ENCODE results near the gene NEK2. TPM values are rescaled to one million over a fixed set of nuclear protein-coding genes. Genes with fewer than 3 reads are reported as not detected.
"Not testable (repeated sequence)": the region's sequence is repeated elsewhere in the genome, so short reads cannot be mapped to it uniquely, and the experiment has no call there.

NEK2 gene
- total RNA-seq, 1 experiment from 2014 or later = 53.1 TPM

DNA sequence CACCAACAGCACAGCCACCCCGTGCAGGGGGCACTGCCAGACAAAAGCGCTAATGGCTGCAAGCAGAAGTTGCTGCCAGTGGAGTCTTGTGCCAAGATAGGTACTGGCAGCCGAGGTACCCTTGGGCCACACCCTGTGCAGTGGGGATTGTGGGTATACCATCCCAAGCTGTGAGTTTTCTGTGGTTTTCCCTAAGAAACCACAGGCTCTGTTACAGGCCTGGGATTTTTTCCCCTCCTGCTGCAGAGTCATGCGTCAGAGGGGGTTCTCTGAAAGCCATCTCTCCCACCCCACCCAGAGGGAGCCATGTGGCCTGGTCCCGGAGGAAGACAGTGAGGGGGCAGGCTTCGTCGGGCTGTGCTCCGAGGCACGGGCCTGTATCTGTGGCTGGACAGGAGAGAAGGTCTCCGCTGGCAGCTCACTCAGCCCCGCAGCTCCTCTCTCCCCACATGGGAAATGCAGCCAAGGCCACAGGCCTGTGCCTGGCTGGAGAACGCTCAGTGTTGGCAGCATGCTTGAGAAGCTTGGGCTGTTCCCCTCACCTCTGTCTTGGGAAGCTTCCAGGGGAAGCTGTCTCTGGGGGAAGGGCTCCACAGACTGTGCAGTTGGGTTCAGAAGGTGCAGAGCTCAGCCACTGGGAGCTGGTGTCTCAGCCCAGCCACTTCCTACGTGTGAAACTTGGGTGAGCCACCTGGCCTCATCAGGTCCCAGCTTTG is 42.5 kb downstream of the NEK2 start:
- DNase-seq (ENCODE audit: low spot score) = peak; percentile 92

GRCh38 chr1:211632117-211632807 is 43.2 kb downstream of the NEK2 start:
- DNase-seq (ENCODE audit: low spot score) = peak; percentile 92

- no peak for DNase-seq (ENCODE audit: low spot score)
Measured at GRCh38 chr1:211631168-211631567, 44.3 kb downstream of the NEK2 start.

DNA sequence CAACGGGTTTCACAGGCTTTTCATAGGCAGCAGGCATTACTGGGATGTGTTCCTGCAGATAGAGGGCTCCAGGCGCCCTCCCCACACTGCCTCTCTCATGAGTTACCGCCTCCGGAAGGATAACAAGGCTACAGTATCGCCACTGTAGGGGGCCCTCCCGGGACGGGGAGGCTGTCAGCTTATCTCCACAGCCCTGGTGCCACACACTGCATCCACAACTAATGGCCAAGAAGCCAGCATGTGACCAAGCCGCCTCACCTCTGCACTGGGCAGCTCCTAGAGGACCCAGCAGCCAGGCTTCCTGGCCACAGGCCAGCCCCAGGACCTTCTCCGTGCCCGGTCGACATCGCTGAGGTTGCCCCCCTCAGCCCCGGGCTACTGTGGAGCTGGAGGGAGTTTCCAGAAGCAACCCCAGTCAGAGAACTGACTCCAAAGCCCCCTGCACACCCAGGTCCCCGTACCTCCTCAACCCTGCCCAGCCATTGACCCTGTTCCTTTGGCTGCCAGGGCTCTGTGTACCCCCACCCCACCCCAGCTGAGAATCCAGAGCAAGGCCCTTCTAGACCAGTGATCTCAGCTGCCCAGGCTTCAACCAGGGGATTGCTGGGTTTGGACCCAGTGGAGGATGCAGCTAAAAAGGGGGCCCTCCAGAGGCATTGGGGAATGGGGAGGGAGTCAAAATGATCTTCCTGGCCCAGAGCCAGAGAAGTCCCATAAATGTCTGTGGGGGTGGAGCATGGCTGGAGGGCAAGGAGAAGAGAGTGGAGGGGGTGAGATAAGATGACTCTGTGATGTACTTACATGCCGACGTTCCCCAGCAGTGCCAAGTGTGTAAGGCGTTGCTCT is 45.0 kb downstream of the NEK2 start:
- DNase-seq (ENCODE audit: low spot score) = no peak

GRCh38 chr1:211628417-211628816 is 47.0 kb downstream of the NEK2 start:
- DNase-seq (ENCODE audit: low spot score) = no peak

DNA sequence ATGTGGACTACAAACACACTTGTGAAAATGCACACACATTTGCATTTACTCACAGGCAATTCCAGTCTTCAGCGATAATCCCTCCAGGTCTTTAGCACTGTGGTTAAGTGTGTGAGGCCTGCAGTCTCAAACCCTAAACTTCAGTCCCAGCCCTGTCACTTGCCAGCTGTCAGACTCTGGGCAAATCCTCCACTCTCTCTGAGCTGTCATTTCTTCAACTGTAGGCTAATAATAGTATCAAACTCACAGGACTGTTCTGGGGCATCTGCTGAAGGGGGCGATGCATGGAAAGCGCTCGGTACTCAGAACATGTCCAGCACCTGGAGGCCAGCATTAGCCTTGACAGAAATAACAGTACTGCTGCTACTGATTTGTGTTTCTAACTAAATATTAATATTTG is 48.2 kb downstream of the NEK2 start:
- DNase-seq (ENCODE audit: low spot score) = no peak

- not testable (repeated sequence) for DNase-seq (ENCODE audit: low spot score)
Measured at GRCh38 chr1:211625866-211626265, 49.6 kb downstream of the NEK2 start.

GRCh38 chr1:211625040-211625439 is 50.4 kb downstream of the NEK2 start:
- DNase-seq (ENCODE audit: low spot score) = no peak

- no peak for DNase-seq (ENCODE audit: low spot score)
Measured at GRCh38 chr1:211623515-211623914, 51.9 kb downstream of the NEK2 start.

GRCh38 chr1:211621447-211622198 is 53.8 kb downstream of the NEK2 start:
- DNase-seq (ENCODE audit: low spot score) = no peak

DNA sequence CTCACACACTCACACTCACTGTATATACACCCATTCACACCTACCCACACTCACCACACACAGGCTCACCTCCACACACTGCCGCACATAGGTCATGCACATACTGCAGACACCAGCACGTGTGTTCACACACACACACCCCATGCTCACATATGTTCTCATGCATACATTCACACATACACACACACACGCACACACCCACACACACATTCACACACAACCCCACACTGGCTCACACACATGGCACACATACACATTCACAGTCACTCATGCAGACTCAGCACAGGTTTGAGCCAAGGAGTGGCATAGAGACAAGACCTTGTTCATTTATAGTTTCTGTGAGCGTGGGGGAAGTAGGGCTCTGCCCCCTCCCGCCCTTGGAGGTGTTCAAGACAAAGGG is 55.3 kb downstream of the NEK2 start:
- no peak for DNase-seq (ENCODE audit: low spot score)

GRCh38 chr1:211619033-211619996 is 56.1 kb downstream of the NEK2 start:
- no peak for DNase-seq (ENCODE audit: low spot score)

DNA sequence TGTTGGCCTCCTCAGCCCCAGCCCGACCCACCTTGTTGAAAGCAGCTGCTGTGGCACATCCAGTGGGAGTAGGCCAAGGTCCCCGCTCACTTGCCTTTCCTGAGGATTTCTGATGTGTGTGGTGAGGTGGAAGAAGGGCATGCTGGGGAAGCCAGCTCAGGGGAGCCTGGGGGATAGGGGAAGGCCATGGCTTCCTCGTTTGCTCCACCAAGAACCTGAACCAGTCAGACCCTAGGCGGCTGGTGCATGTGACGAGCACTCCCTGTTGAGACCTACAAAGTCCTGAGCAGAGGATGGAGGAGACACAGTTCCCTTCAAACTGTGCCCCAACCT is 58.5 kb downstream of the NEK2 start:
- no peak for DNase-seq (ENCODE audit: low spot score)

DNA sequence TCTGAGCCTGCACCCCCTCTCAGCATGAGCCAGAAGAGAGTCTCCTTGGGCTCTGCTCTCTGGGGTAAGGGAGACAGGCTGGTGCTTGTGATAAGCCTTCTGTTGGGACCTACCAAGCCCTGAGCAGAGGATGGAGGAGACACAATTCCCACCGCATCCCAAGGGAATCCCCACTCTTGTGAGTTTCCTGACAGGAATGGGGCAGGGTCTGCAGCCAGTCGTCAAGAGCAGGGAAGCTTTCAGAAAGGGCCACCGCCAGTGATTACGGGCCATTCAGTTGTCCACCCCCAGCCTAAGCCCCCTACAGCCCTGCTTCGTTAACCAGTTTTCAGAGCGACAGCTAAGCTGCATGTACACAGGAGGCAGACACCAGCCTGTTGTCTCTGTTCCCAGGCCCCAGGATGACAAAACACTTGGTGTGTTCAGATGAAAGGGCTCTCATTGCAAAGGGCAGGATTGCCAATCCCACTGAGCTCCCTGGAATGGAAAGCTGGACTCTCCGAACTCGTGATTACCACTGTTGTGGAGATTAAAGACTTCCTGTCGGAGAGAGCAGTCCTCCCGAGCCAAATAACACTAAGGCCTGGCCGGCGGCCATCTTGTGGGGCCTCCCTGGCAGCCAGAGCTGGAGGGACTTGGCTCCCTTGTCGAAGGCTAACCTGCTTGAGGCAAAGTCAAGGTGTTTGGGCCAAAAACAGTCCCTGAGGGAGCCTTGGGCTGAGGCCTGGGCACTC is 59.0 kb downstream of the NEK2 start:
- DNase-seq (ENCODE audit: low spot score) = no peak

GRCh38 chr1:211614615-211615014 is 60.8 kb downstream of the NEK2 start:
- DNase-seq (ENCODE audit: low spot score) = no peak

DNA sequence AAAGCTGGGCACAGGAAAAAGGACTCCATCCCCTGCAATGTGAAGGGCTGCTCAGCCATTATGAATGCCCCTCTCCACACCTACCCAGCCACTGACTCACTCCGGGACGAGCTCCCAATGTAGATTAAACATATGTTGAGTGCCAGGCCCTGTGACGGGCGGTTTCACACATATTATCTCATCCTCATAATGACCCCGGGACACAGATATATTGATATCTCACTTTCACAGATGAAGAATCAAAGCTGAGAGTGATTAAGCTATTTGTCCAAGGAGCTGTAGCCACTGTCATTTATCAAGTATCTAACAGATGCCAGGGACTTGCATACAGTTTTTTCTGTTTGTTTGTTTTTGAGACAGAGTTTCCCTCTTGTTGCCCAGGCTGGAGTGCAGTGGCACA is 61.5 kb downstream of the NEK2 start:
- DNase-seq (ENCODE audit: low spot score) = no peak

GRCh38 chr1:211613108-211613947 is 62.1 kb downstream of the NEK2 start:
- peak; percentile 92 for DNase-seq (ENCODE audit: low spot score)

DNA sequence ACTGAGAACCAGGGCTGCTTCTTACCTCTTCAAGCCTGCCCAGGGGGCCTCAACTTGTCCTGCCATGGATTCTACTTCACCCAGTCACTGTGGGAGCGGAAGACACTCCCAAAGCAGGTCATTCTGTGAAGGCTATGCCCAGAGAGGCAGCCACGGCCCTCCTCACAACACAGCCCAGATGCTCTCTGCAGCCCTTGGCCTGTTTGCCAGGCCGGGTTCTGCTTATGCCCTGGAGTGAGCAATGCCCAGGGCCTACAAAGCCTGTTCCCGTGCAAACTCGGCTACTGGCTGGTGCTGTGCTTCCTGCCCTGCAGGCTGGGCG is 62.7 kb downstream of the NEK2 start:
- DNase-seq (ENCODE audit: low spot score) = no peak

Measured in H4 (cell line).